ENCODE measurements around the gene CNTN4. TPM values are rescaled to one million over a fixed set of nuclear protein-coding genes. Genes with fewer than 3 reads are reported as not detected.

Gene CNTN4
- total RNA-seq, 2 donors from 2014 or later: 0.62 to 0.79 TPM

DNA sequence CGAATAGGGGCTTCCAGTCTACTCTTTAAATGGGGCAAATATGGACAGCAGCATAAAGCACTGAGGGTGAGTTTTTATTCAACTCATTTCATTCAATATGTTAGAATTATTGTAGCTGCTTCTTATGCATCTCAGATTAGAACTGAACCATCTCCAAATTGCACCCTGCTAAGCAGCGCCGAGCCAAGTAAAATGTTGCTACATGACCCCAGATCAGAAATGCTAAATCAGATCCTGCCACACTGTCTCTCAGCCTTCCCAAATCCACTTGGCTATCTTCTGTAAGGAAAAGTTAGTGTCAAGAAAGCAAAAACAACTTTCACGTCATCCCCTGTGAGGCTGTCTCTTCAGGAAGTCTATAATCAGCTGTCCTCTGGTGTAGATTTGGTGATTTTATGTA is 293.2 kb downstream of the CNTN4 start:
- no peak overlapping the region for H3K4me3 Mint-ChIP-seq

DNA sequence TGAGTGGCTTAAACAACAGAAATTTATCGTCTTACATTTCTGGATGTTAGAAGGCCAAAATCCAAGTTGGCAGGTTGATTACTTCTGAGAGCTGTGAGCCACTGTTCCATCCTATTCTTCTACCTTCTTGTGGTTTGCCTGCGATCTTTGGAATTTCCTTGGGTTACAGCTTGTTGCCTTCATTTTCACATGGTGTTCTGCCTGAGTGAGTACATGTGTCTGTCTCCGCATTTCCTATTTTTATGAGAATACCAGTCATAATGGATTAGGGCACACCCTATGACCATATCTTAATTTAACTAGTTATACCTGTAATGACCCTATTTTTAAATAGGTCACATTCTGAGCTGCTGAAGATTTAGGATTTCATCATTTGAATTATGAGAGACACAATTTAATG is 294.3 kb downstream of the CNTN4 start:
- Mint-ChIP-seq H3K4me3 (no peak overlapping the region), H3K9me3 (peaks cover 0 to 2% of the 10 kb centered on the region in 2 donors), H3K36me3 (ENCODE audit: insufficient read depth in 2 of 2) (no peaks in the 10 kb centered on the region), H3K27me3 (ENCODE audit: low read depth) (no peaks in the 10 kb centered on the region), H3K27ac (no peak overlapping the region), H3K4me1 (ENCODE audit: low read depth) (no peaks in the 10 kb centered on the region)
- DNase-seq (no peak), ATAC-seq (replicated peaks in 1 of 2) (no peak)

More for the DNA sequence above, 293.2 kb downstream of the CNTN4 start:
- no peaks in the 10 kb centered on the region for H3K27me3 Mint-ChIP-seq (ENCODE audit: low read depth)
- no peak for DNase-seq
- no peak for ATAC-seq (replicated peaks in 1 of 2)
- H3K27ac Mint-ChIP-seq: no peak overlapping the region
- no peaks in the 10 kb centered on the region for H3K36me3 Mint-ChIP-seq (ENCODE audit: insufficient read depth in 2 of 2)
- no peaks in the 10 kb centered on the region for H3K4me1 Mint-ChIP-seq (ENCODE audit: low read depth)
- H3K9me3 Mint-ChIP-seq: peaks cover 0 to 2% of the 10 kb centered on the region in 2 donors

- Mint-ChIP-seq H3K36me3 (ENCODE audit: insufficient read depth in 2 of 2) (no peaks in the 10 kb centered on the region), H3K4me1 (ENCODE audit: low read depth) (no peaks in the 10 kb centered on the region), H3K9me3 (no peaks in the 10 kb centered on the region), H3K27ac (no peak overlapping the region), H3K4me3 (no peak overlapping the region), H3K27me3 (ENCODE audit: low read depth) (no peaks in the 10 kb centered on the region)
- DNase-seq: no peak
- no peak for ATAC-seq (replicated peaks in 1 of 2)
Measured at GRCh38 chr3:2415083-2415482, 316.4 kb downstream of the CNTN4 start.

GRCh38 chr3:2420919-2421318 is 322.3 kb downstream of the CNTN4 start:
- Mint-ChIP-seq H3K4me1 (ENCODE audit: low read depth) (no peaks in the 10 kb centered on the region), H3K27me3 (ENCODE audit: low read depth) (no peaks in the 10 kb centered on the region), H3K4me3 (no peak overlapping the region), H3K9me3 (peaks cover 3 to 4% of the 10 kb centered on the region in 2 donors), H3K36me3 (ENCODE audit: insufficient read depth in 2 of 2) (peaks cover 2 to 4% of the 10 kb centered on the region in 2 donors), H3K27ac (no peak overlapping the region)
- ATAC-seq (replicated peaks in 1 of 2) (no peak), DNase-seq (no peak)

GRCh38 chr3:2423143-2423542 is 324.5 kb downstream of the CNTN4 start:
- Mint-ChIP-seq H3K9me3 (peaks cover 4 to 7% of the 10 kb centered on the region in 2 donors), H3K4me3 (no peak overlapping the region), H3K27me3 (ENCODE audit: low read depth) (no peaks in the 10 kb centered on the region), H3K36me3 (ENCODE audit: insufficient read depth in 2 of 2) (peaks cover 2 to 4% of the 10 kb centered on the region in 2 donors), H3K4me1 (ENCODE audit: low read depth) (no peaks in the 10 kb centered on the region), H3K27ac (no peak overlapping the region)
- DNase-seq (no peak), ATAC-seq (replicated peaks in 1 of 2) (no peak)

DNA sequence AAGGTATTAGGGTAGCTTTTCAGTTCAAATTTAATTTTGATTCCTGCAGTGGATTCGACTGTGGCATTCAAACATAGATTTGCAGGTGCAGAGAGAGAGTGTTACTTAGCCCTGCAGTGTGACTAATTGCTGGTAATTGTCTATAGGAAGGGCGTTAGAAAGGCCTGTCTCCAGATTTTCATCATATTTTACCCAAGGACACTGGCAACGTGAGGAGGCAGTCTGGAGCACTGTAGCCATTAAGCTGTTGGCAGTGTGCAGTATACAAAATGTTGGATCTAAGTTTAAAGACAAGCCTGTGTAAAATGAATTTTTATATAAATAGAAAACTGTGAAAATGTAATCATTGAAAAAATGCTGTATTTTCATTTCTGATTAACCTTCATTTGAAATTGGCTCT is 342.9 kb downstream of the CNTN4 start:
- Mint-ChIP-seq H3K27ac (no peak overlapping the region), H3K9me3 (no peaks in the 10 kb centered on the region), H3K36me3 (ENCODE audit: insufficient read depth in 2 of 2) (no peaks in the 10 kb centered on the region), H3K27me3 (ENCODE audit: low read depth) (no peaks in the 10 kb centered on the region), H3K4me1 (ENCODE audit: low read depth) (no peaks in the 10 kb centered on the region), H3K4me3 (no peak overlapping the region)
- ATAC-seq (replicated peaks in 1 of 2) (no peak), DNase-seq (no peak)

GRCh38 chr3:2446146-2446545 is 347.5 kb downstream of the CNTN4 start:
- Mint-ChIP-seq H3K4me3 (no peak overlapping the region), H3K27me3 (ENCODE audit: low read depth) (no peaks in the 10 kb centered on the region), H3K27ac (no peak overlapping the region), H3K9me3 (peaks cover 0 to 2% of the 10 kb centered on the region in 2 donors), H3K4me1 (ENCODE audit: low read depth) (no peaks in the 10 kb centered on the region), H3K36me3 (ENCODE audit: insufficient read depth in 2 of 2) (no peaks in the 10 kb centered on the region)
- ATAC-seq (replicated peaks in 1 of 2): no peak
- DNase-seq: no peak

DNA sequence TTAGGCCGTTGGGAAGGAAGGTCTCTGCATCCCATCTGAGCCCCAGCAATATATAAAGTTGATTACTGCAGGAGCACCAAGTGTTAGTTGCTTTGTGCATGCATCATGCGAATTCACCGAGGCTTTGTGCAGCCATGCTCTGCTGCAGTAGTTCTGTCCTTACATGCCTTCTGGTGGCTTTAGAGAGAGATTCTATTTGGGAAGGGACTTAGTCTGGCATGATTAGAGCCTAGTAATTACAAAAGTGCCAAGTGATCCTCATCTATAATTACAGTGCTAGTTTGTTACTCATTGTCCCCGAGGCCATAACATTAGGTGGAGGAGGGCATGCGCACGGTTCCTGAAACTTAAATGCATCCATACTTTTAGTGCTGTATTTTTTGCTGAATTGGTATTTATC is 353.6 kb downstream of the CNTN4 start:
- no peak for ATAC-seq (replicated peaks in 1 of 2)
- H3K36me3 Mint-ChIP-seq (ENCODE audit: insufficient read depth in 2 of 2): no peaks in the 10 kb centered on the region
- no peak overlapping the region for H3K27ac Mint-ChIP-seq

GRCh38 chr3:2454865-2455264 is 356.2 kb downstream of the CNTN4 start:
- no peak for DNase-seq
- Mint-ChIP-seq H3K9me3 (no peaks in the 10 kb centered on the region), H3K27me3 (ENCODE audit: low read depth) (no peaks in the 10 kb centered on the region), H3K36me3 (ENCODE audit: insufficient read depth in 2 of 2) (no peaks in the 10 kb centered on the region), H3K27ac (no peak overlapping the region), H3K4me1 (ENCODE audit: low read depth) (no peaks in the 10 kb centered on the region), H3K4me3 (no peak overlapping the region)
- no peak for ATAC-seq (replicated peaks in 1 of 2)

More for the DNA sequence above, 353.6 kb downstream of the CNTN4 start:
- Mint-ChIP-seq H3K4me3 (no peak overlapping the region), H3K4me1 (ENCODE audit: low read depth) (no peaks in the 10 kb centered on the region), H3K9me3 (peaks cover 0 to 2% of the 10 kb centered on the region in 2 donors), H3K27me3 (ENCODE audit: low read depth) (no peaks in the 10 kb centered on the region)
- no peak for DNase-seq

DNA sequence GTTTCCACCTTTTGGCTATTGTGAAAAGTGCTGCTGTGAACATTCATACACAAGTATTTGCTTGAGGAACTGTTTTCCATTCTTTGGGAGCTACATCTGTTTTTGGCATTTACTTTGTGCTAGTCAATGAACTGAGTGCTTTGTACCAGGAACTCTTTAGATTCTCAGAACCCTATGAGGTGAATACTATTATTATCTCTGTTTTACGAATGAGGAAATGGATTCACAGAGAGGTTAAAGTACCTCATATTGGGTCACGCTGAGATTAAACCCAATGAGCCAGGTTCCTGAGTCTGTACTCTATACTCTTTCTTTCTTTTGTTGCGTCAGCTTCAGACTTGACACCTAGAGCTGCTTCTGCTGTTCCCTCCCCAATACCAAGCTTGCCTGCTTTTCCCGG is 358.1 kb downstream of the CNTN4 start:
- H3K4me1 Mint-ChIP-seq (ENCODE audit: low read depth): no peaks in the 10 kb centered on the region
- H3K36me3 Mint-ChIP-seq (ENCODE audit: insufficient read depth in 2 of 2): no peaks in the 10 kb centered on the region
- H3K4me3 Mint-ChIP-seq: no peak overlapping the region
- no peaks in the 10 kb centered on the region for H3K27me3 Mint-ChIP-seq (ENCODE audit: low read depth)
- ATAC-seq (replicated peaks in 1 of 2) (no peak), DNase-seq (no peak)
- H3K27ac Mint-ChIP-seq: no peak overlapping the region
- H3K9me3 Mint-ChIP-seq: no peaks in the 10 kb centered on the region

DNA sequence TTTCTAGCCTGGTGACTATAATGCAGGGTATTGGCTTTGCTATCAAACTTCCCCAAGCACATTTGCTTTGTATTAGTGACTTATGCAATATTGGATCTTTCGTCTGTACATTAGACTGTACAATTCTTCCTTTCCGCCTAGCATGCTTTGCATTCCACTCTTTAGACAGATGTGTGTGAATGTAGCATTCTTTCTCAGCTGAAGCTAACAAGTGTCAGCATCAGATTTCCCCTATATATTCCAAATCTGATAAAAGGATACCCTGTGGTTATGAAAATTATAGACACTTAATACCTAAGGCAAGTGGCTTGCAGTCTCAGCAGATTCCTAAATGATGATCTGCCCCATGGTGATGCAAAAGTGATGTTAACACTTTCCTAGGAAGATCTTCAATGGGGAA is 360.1 kb downstream of the CNTN4 start:
- Mint-ChIP-seq H3K27me3 (ENCODE audit: low read depth) (no peaks in the 10 kb centered on the region), H3K4me1 (ENCODE audit: low read depth) (no peaks in the 10 kb centered on the region)
- ATAC-seq (replicated peaks in 1 of 2): no peak

DNA sequence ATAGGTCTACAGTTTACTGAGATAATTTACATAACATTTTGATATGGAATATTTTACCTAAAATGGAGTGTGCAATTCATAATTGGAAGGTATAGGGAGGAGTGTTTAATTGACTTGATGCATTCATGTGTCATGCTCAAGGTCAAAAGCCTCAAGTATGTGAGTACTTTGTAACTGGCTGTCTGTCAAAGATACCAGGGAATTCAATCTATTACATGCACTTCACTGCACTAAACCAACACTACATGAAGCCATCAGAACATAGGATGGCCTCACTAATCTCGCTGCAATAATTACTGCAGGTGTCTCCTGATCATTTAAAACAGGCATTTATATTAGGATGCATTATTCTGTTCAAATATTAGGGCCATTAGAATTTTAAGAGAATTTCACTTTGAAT is 367.2 kb downstream of the CNTN4 start:
- Mint-ChIP-seq H3K27me3 (ENCODE audit: low read depth) (no peaks in the 10 kb centered on the region), H3K4me1 (ENCODE audit: low read depth) (no peaks in the 10 kb centered on the region), H3K9me3 (no peaks in the 10 kb centered on the region), H3K4me3 (no peak overlapping the region), H3K36me3 (ENCODE audit: insufficient read depth in 2 of 2) (no peaks in the 10 kb centered on the region), H3K27ac (no peak overlapping the region)
- DNase-seq: no peak
- no peak for ATAC-seq (replicated peaks in 1 of 2)

More for the DNA sequence above, 360.1 kb downstream of the CNTN4 start:
- no peak for DNase-seq
- H3K27ac Mint-ChIP-seq: no peak overlapping the region
- H3K9me3 Mint-ChIP-seq: no peaks in the 10 kb centered on the region
- no peaks in the 10 kb centered on the region for H3K36me3 Mint-ChIP-seq (ENCODE audit: insufficient read depth in 2 of 2)
- H3K4me3 Mint-ChIP-seq: no peak overlapping the region

DNA sequence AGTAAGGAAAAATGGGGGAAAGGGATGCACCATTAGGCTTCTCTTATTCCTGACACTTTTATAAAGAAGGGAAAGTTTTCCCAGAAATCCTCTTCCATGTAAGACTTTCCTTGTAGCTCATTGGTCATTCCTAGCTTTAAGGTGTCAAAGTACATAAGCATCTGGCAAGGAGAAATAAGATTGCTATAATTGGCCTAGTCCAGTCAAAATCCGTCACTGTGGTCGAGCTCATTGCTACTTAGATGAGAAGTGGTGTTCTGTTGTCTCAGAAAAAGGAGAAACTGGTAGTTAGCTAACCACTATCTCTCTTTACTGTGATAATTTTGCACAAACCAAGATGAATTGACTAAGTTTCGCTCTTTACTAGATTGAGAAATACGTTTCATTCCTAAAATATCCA is 370.1 kb downstream of the CNTN4 start:
- Mint-ChIP-seq H3K27me3 (ENCODE audit: low read depth) (no peaks in the 10 kb centered on the region), H3K27ac (no peak overlapping the region), H3K36me3 (ENCODE audit: insufficient read depth in 2 of 2) (no peaks in the 10 kb centered on the region), H3K4me1 (ENCODE audit: low read depth) (no peaks in the 10 kb centered on the region), H3K4me3 (no peak overlapping the region), H3K9me3 (peaks cover 0 to 4% of the 10 kb centered on the region in 2 donors)
- DNase-seq: no peak
- no peak for ATAC-seq (replicated peaks in 1 of 2)

DNA sequence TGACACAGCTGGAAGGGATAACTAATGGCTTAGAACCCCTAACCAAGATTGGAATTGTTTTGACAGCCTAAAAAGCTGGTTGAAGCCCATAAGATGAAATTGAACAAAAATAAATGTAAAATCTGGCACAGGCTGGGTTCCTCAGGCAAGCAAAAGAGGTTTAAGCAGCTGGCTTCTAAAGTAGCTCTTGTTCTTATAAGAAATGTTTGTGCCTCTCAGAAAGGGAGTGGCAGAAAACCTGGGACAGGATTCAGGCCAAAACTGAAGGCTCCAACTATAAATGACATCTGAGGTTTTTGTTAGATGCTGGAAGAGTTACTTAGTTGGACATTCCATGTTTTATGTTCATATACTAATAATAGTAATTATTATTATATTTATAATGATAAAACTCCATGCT is 378.3 kb downstream of the CNTN4 start:
- ATAC-seq (replicated peaks in 1 of 2) (no peak), DNase-seq (no peak)
- no peaks in the 10 kb centered on the region for H3K27me3 Mint-ChIP-seq (ENCODE audit: low read depth)
- no peaks in the 10 kb centered on the region for H3K4me1 Mint-ChIP-seq (ENCODE audit: low read depth)
- peaks cover 0 to 8% of the 10 kb centered on the region in 2 donors for H3K9me3 Mint-ChIP-seq
- H3K4me3 Mint-ChIP-seq: no peak overlapping the region
- no peak overlapping the region for H3K27ac Mint-ChIP-seq
- no peaks in the 10 kb centered on the region for H3K36me3 Mint-ChIP-seq (ENCODE audit: insufficient read depth in 2 of 2)
